Peyer's patch (tissue), 4 donors: ENCODE data around the gene GTF3C5. TPM values are rescaled to one million over a fixed set of nuclear protein-coding genes. Genes with fewer than 3 reads are reported as not detected.

Source experiments
- DNase-seq, 3 donors: peaks; one replicate each; pipeline ENCODE4 v3.0.0-alpha.2; 2017 to 2019
- H3K27ac ChIP-seq, 4 donors: fragments of 200-600 bp; sonication (generic); one replicate each; pipeline ENCODE4 v1.5.1; 2016 to 2019
- H3K27me3 ChIP-seq, 2 donors: fragments of 200-600 bp; sonication (generic); one replicate each; pipeline ENCODE4 v1.5.1; 2019
- H3K36me3 ChIP-seq, 3 donors: fragments of 200-600 bp; sonication (generic); one replicate each; pipeline ENCODE4 v1.5.1; 2016 to 2019
- H3K4me1 ChIP-seq, 4 donors: fragments of 200-600 bp; sonication (generic); one replicate each; pipeline ENCODE4 v1.5.1; 2016 to 2019
- H3K4me3 ChIP-seq, 4 donors: fragments of 200-600 bp; sonication (generic); 1 replicate in 3 of 4; 2 replicates in 1 of 4; pipeline ENCODE4 v1.5.1; 2016 to 2019; ENCODE audit warnings: mild to moderate bottlenecking in 1 of 4
- H3K9me3 ChIP-seq, 4 donors: fragments of 200-600 bp; sonication (generic); one replicate each; pipeline ENCODE4 v1.5.1; 2016 to 2019; ENCODE audit warnings: mild to moderate bottlenecking in 1 of 4
- CTCF ChIP-seq, 6 experiments: fragments of 450-650 bp in 4 of 6; fragments of 200-600 bp in 2 of 6; sonication (generic) in 1 of 6; IDR thresholded peaks; one replicate each; pipeline ENCODE4 v1.5.1; 2017 to 2019; ENCODE audit warnings: antibody characterized with exemption in 6 of 6, mild to moderate bottlenecking in 3 of 6, moderate library complexity in 1 of 6
- POLR2A ChIP-seq, 2 donors: fragments of 450-650 bp; IDR thresholded peaks; one replicate each; pipeline ENCODE4 v1.5.1; 2017; ENCODE audit warnings: antibody characterized with exemption in 2 of 2, mild to moderate bottlenecking in 2 of 2, moderate library complexity in 2 of 2
- total RNA-seq, 4 donors: library from RNA; depleted of rRNA; stranded (reverse); fragments of >200 nt; gene quantifications; one replicate each; pipeline ENCODE4 v1.1.0, GENCODE V29; 2016

GTF3C5 gene
- total RNA-seq, 4 donors from 2014 or later = 63.7 to 103 (median 73.5) TPM

- no peaks in the 10 kb centered on the region for H3K27me3 ChIP-seq
Measured at GRCh38 chr9:132998831-132999635, 31.8 kb upstream of the GTF3C5 start.

GRCh38 chr9:133002147-133003070, 28.4 kb upstream of the GTF3C5 start:
- Histone ChIP-seq H3K27me3 (no peaks in the 10 kb centered on the region), H3K27ac (no peak overlapping the region), H3K36me3 (no peaks in the 10 kb centered on the region), H3K4me1 (no peaks in the 10 kb centered on the region), H3K4me3 (no peak overlapping the region), H3K9me3 (no peaks in the 10 kb centered on the region)
- no peak for TF ChIP-seq POLR2A (IDR thresholded peaks at IDR 0.05)
- TF ChIP-seq CTCF (IDR thresholded peaks at IDR 0.05) = no peak
- peak in 1 of 3 donors; percentile 46 for DNase-seq

More at GRCh38 chr9:132998831-132999635, 31.8 kb upstream of the GTF3C5 start:
- Histone ChIP-seq H3K4me3 (no peak overlapping the region), H3K27ac (no peak overlapping the region), H3K9me3 (no peaks in the 10 kb centered on the region), H3K4me1 (no peaks in the 10 kb centered on the region), H3K36me3 (no peaks in the 10 kb centered on the region)
- TF ChIP-seq CTCF (IDR thresholded peaks at IDR 0.05) (no peak), POLR2A (IDR thresholded peaks at IDR 0.05) (no peak)
- DNase-seq = peak in 1 of 3 donors; percentile 45

GRCh38 chr9:133003071-133003461, 27.7 kb upstream of the GTF3C5 start:
- Histone ChIP-seq H3K9me3 (no peaks in the 10 kb centered on the region), H3K27ac (no peak overlapping the region), H3K4me1 (no peaks in the 10 kb centered on the region), H3K4me3 (no peak overlapping the region), H3K27me3 (no peaks in the 10 kb centered on the region), H3K36me3 (no peaks in the 10 kb centered on the region)
- TF ChIP-seq POLR2A (IDR thresholded peaks at IDR 0.05) = no peak
- TF ChIP-seq CTCF (IDR thresholded peaks at IDR 0.05) = no peak
- no peak for DNase-seq

GRCh38 chr9:133003671-133004090, 27.1 kb upstream of the GTF3C5 start:
- Histone ChIP-seq H3K27ac (no peak overlapping the region), H3K4me3 (no peak overlapping the region), H3K9me3 (no peaks in the 10 kb centered on the region), H3K36me3 (no peaks in the 10 kb centered on the region), H3K27me3 (no peaks in the 10 kb centered on the region), H3K4me1 (no peaks in the 10 kb centered on the region)
- TF ChIP-seq CTCF (IDR thresholded peaks at IDR 0.05) (no peak), POLR2A (IDR thresholded peaks at IDR 0.05) (no peak)
- DNase-seq = peak in 1 of 3 donors; percentile 27

- peak in 1 of 3 donors; percentile 21 for DNase-seq
- H3K27me3 ChIP-seq = no peaks in the 10 kb centered on the region
- TF ChIP-seq POLR2A (IDR thresholded peaks at IDR 0.05) = no peak
- TF ChIP-seq CTCF (IDR thresholded peaks at IDR 0.05) = no peak
Measured at GRCh38 chr9:133004091-133004998, 26.5 kb upstream of the GTF3C5 start.

More at GRCh38 chr9:133004091-133004998, 26.5 kb upstream of the GTF3C5 start:
- H3K4me3 ChIP-seq = no peak overlapping the region
- H3K36me3 ChIP-seq = no peaks in the 10 kb centered on the region
- H3K27ac ChIP-seq = no peak overlapping the region
- no peaks in the 10 kb centered on the region for H3K9me3 ChIP-seq
- no peaks in the 10 kb centered on the region for H3K4me1 ChIP-seq
